ENCODE data around the gene MICU2.

MICU2 gene

GRCh38 chr13:21476893-21477472, 127.0 kb downstream of the MICU2 start:
- H3F3A ChIP-seq (ENCODE audit: insufficient read depth, low read length), result no peaks in the 10 kb centered on the region
- no peaks in the 10 kb centered on the region for H4K20me1 ChIP-seq (ENCODE audit: insufficient read depth, low read length)
- no peak overlapping the region for H3K27ac ChIP-seq (ENCODE audit: low read depth, low read length, poor library complexity, severe bottlenecking)
- H3K36me3 ChIP-seq (ENCODE audit: insufficient read depth, low read length), result no peaks in the 10 kb centered on the region
- peak overlapping the region; percentile 95 for H2AFZ ChIP-seq (ENCODE audit: low read length)
- H3K9ac ChIP-seq (ENCODE audit: low read length), result peak overlapping the region; percentile 51
- peaks cover 5% of the 10 kb centered on the region for H3K4me1 ChIP-seq (ENCODE audit: insufficient read depth, low read length, severe bottlenecking)
- no peaks in the 10 kb centered on the region for H3K9me3 ChIP-seq (ENCODE audit: low read length)
- no peak for TF ChIP-seq EZH2 (IDR thresholded peaks at IDR 0.05; ENCODE audit: borderline replicate concordance, low read length)
- peak; percentile 98 for TF ChIP-seq CTCF (IDR thresholded peaks at IDR 0.05; ENCODE audit: low read length)
- no peaks in the 10 kb centered on the region for H3K79me2 ChIP-seq (ENCODE audit: insufficient read depth, low read length)
- no peaks in the 10 kb centered on the region for H3K9me2 ChIP-seq (ENCODE audit: low read depth, low read length)
- peak overlapping the region; percentile 46 for H3K4me2 ChIP-seq (ENCODE audit: low read length)
- H3K27me3 ChIP-seq (ENCODE audit: insufficient read depth, low read length), result no peaks in the 10 kb centered on the region
- H3K4me3 ChIP-seq (ENCODE audit: low read depth, low read length, poor library complexity, severe bottlenecking), result peak overlapping the region; percentile 51

GRCh38 chr13:21475115-21475514, 128.9 kb downstream of the MICU2 start:
- no peak overlapping the region for H2AFZ ChIP-seq (ENCODE audit: low read length)
- TF ChIP-seq EZH2 (IDR thresholded peaks at IDR 0.05; ENCODE audit: borderline replicate concordance, low read length), result no peak
- H3K27me3 ChIP-seq (ENCODE audit: insufficient read depth, low read length), result no peaks in the 10 kb centered on the region

GRCh38 chr13:21470785-21471184, 133.2 kb downstream of the MICU2 start:
- no peak for TF ChIP-seq CTCF (IDR thresholded peaks at IDR 0.05; ENCODE audit: low read length)
- TF ChIP-seq EZH2 (IDR thresholded peaks at IDR 0.05; ENCODE audit: borderline replicate concordance, low read length), result no peak
- no peak overlapping the region for H2AFZ ChIP-seq (ENCODE audit: low read length)

More at GRCh38 chr13:21475115-21475514, 128.9 kb downstream of the MICU2 start:
- H3K9ac ChIP-seq (ENCODE audit: low read length), result no peak overlapping the region
- no peaks in the 10 kb centered on the region for H4K20me1 ChIP-seq (ENCODE audit: insufficient read depth, low read length)
- no peak overlapping the region for H3K27ac ChIP-seq (ENCODE audit: low read depth, low read length, poor library complexity, severe bottlenecking)
- no peak overlapping the region for H3K4me2 ChIP-seq (ENCODE audit: low read length)
- no peaks in the 10 kb centered on the region; the same call in 1 of the 2 replicates for H3K36me3 ChIP-seq (ENCODE audit: insufficient read depth, low read length)
- no peaks in the 10 kb centered on the region for H3K79me2 ChIP-seq (ENCODE audit: insufficient read depth, low read length)
- H3K9me2 ChIP-seq (ENCODE audit: low read depth, low read length), result no peaks in the 10 kb centered on the region
- H3F3A ChIP-seq (ENCODE audit: insufficient read depth, low read length), result no peaks in the 10 kb centered on the region
- H3K4me3 ChIP-seq (ENCODE audit: low read depth, low read length, poor library complexity, severe bottlenecking), result no peak overlapping the region
- peaks cover 5% of the 10 kb centered on the region for H3K4me1 ChIP-seq (ENCODE audit: insufficient read depth, low read length, severe bottlenecking)
- 0 out of 2 replicates have a peak, but pooled peaks cover 2% of the 10 kb centered on the region for H3K9me3 ChIP-seq (ENCODE audit: low read length)

GRCh38 chr13:21466527-21466926, 137.4 kb downstream of the MICU2 start:
- no peak overlapping the region for H3K27ac ChIP-seq (ENCODE audit: low read depth, low read length, poor library complexity, severe bottlenecking)
- H3K36me3 ChIP-seq (ENCODE audit: insufficient read depth, low read length), result no peaks in the 10 kb centered on the region; the same call in 1 of the 2 replicates
- H3K4me1 ChIP-seq (ENCODE audit: insufficient read depth, low read length, severe bottlenecking), result no peaks in the 10 kb centered on the region
- no peak overlapping the region for H2AFZ ChIP-seq (ENCODE audit: low read length)
- H3K9ac ChIP-seq (ENCODE audit: low read length), result no peak overlapping the region
- H4K20me1 ChIP-seq (ENCODE audit: insufficient read depth, low read length), result no peaks in the 10 kb centered on the region
- no peaks in the 10 kb centered on the region for H3F3A ChIP-seq (ENCODE audit: insufficient read depth, low read length)
- H3K4me2 ChIP-seq (ENCODE audit: low read length), result no peak overlapping the region
- no peaks in the 10 kb centered on the region for H3K9me2 ChIP-seq (ENCODE audit: low read depth, low read length)
- TF ChIP-seq CTCF (IDR thresholded peaks at IDR 0.05; ENCODE audit: low read length) (no peak), EZH2 (IDR thresholded peaks at IDR 0.05; ENCODE audit: borderline replicate concordance, low read length) (no peak)
- 0 out of 2 replicates have a peak, but pooled peaks cover 3% of the 10 kb centered on the region for H3K27me3 ChIP-seq (ENCODE audit: insufficient read depth, low read length)
- 0 out of 2 replicates have a peak, but pooled peaks cover 2% of the 10 kb centered on the region for H3K9me3 ChIP-seq (ENCODE audit: low read length)
- no peak overlapping the region for H3K4me3 ChIP-seq (ENCODE audit: low read depth, low read length, poor library complexity, severe bottlenecking)
- no peaks in the 10 kb centered on the region for H3K79me2 ChIP-seq (ENCODE audit: insufficient read depth, low read length)

More at GRCh38 chr13:21470785-21471184, 133.2 kb downstream of the MICU2 start:
- Histone ChIP-seq H3K9me2 (ENCODE audit: low read depth, low read length) (no peaks in the 10 kb centered on the region), H3K9ac (ENCODE audit: low read length) (no peak overlapping the region), H4K20me1 (ENCODE audit: insufficient read depth, low read length) (no peaks in the 10 kb centered on the region), H3F3A (ENCODE audit: insufficient read depth, low read length) (no peaks in the 10 kb centered on the region), H3K4me3 (ENCODE audit: low read depth, low read length, poor library complexity, severe bottlenecking) (no peak overlapping the region), H3K4me2 (ENCODE audit: low read length) (no peak overlapping the region), H3K9me3 (ENCODE audit: low read length) (0 out of 2 replicates have a peak, but pooled peaks cover 2% of the 10 kb centered on the region), H3K27ac (ENCODE audit: low read depth, low read length, poor library complexity, severe bottlenecking) (no peak overlapping the region), H3K79me2 (ENCODE audit: insufficient read depth, low read length) (no peaks in the 10 kb centered on the region), H3K4me1 (ENCODE audit: insufficient read depth, low read length, severe bottlenecking) (no peaks in the 10 kb centered on the region), H3K27me3 (ENCODE audit: insufficient read depth, low read length) (0 out of 2 replicates have a peak, but pooled peaks cover 3% of the 10 kb centered on the region), H3K36me3 (ENCODE audit: insufficient read depth, low read length) (no peaks in the 10 kb centered on the region; the same call in 1 of the 2 replicates)
